ENCODE measurements around the gene PTPRG.

Gene PTPRG

DNA sequence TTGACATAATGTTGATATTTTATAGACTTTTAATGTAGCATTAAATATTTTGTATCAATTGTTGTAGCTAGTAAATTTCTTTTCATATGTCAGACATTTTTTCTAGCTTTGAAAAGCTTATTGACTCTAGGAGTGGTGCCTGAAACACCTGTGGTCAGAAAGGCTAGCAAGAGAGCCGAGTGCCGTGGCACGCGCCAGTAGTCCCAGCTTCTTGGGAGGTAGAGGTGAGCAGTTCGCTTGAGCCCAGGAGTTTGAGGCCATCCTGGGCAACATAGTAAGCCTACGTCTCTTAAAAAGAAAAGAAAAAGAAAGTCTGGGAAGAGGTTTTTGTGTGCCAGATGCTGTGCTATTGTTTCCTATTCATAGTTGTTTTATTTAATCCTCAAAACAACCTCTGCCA, 613.8 kb downstream of the PTPRG start:
- DNase-seq (ENCODE audit: insufficient read length) (no peak), FAIRE-seq (no peak)
- TF ChIP-seq POLR2A (IDR thresholded peaks at IDR 0.05; ENCODE audit: low read depth, low read length) (no peak), TAF1 (IDR thresholded peaks at IDR 0.05; ENCODE audit: borderline replicate concordance, low read depth, low read length) (no peak), POLR2AphosphoS5 (IDR thresholded peaks at IDR 0.05; ENCODE audit: low read depth, low read length) (no peak)

DNA sequence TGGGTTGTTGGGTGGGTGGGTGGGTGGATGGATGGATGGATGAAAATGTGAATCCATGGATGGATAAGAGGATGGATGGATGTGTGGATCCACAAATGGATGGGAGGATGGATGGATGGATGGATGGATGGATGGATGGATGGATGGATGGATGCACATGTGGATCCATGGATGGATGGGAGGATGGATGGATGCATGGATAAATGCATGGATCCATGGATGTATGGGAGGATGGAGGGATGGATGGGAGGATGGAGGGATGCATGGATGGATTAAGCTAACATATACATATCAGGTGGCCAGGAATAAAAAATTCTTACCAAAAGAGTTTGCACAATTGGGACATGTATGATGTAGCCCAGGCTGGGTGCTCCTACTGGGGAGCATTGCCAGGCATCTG, 616.7 kb downstream of the PTPRG start:
- no peak for TF ChIP-seq POLR2AphosphoS5 (IDR thresholded peaks at IDR 0.05; ENCODE audit: low read depth, low read length)
- TF ChIP-seq POLR2A (IDR thresholded peaks at IDR 0.05; ENCODE audit: low read depth, low read length), result no peak
- TF ChIP-seq TAF1 (IDR thresholded peaks at IDR 0.05; ENCODE audit: borderline replicate concordance, low read depth, low read length), result no peak
- no peak for DNase-seq (ENCODE audit: insufficient read length)
- no peak for FAIRE-seq

DNA sequence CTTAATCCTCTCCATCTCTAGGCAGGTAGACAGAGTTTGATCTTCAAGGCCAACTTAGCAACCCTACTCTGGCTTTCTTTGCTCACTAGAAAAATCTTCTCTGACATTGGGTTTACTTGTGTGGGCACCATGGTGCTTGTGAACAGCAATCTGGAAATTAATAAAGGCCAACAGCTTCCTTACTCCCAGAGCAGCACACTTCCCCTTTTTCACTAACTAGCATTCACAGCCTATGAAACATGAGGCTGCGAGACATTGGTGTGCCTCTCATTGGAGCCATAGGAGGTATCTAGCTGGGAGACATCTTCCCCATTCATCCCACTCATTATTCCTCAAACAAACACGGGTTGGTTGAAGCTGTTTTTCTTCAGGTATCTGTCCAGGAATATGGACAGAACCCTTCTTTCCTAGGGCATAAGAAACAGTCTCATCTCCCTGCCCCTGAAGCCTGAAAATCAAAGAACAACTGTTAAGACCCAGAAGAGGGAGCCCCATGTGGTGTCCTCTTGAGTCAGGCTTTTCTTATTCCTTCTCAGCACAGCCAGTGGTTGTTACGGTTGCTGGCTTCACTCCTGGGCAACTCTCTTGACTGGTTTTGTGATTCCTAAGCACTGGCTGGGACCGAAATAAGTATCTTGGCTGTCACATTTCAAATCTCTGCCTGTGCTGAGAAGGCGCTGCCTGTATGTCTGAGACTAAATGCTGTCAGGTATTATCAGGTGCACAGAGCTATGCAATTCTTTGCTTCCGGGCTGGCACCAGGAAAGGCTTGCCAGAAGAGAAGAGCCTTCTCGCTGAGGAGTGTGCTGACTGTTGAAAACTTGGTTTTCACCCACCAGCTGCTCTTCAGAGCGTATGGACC, 617.6 kb downstream of the PTPRG start:
- no peak for TF ChIP-seq POLR2AphosphoS5 (IDR thresholded peaks at IDR 0.05; ENCODE audit: low read depth, low read length)
- no peak for TF ChIP-seq POLR2A (IDR thresholded peaks at IDR 0.05; ENCODE audit: low read depth, low read length)
- TF ChIP-seq TAF1 (IDR thresholded peaks at IDR 0.05; ENCODE audit: borderline replicate concordance, low read depth, low read length), result no peak
- DNase-seq (ENCODE audit: insufficient read length) (no peak), FAIRE-seq (no peak)

DNA sequence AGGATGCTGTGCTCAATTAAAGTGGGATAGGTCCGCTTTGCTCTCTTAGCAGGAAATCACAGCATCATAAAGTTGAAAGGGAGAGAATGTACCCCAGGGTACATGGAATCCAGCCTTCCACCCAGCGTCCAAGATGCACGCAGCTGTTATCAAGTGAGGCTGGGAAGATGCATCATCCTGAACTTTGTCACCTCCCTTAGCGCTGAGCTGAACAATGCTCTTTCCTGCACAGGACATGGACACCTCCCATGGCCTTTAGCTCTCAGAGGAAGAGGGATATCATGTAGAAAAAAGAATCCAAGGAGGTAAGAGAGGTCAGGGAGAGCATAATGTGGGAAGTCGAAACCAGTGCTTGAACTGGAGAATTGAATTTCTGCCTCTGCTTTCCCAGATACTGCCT, 619.1 kb downstream of the PTPRG start:
- FAIRE-seq (no peak), DNase-seq (ENCODE audit: insufficient read length) (no peak)
- no peak for TF ChIP-seq POLR2A (IDR thresholded peaks at IDR 0.05; ENCODE audit: low read depth, low read length)
- no peak for TF ChIP-seq TAF1 (IDR thresholded peaks at IDR 0.05; ENCODE audit: borderline replicate concordance, low read depth, low read length)
- TF ChIP-seq POLR2AphosphoS5 (IDR thresholded peaks at IDR 0.05; ENCODE audit: low read depth, low read length), result no peak

DNA sequence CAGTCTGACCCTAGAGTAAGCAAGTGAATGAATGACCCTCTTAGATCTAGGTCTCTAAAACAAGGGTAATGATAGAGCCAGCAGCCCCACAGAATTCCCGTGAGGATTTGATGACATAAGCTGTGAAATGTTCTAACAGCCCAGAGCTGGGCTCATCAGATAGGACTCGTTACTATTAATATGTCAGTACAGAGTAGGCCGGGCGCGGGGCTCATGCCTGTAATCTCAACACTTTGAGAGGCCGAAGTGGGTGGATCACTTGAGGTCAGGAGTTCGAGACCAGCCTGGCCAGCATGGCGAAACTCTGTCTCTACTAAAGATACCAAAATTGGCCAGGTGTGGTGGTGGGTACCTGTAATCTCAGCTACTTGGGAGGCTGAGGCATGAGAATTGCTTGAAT, 621.7 kb downstream of the PTPRG start:
- TF ChIP-seq POLR2A (IDR thresholded peaks at IDR 0.05; ENCODE audit: low read depth, low read length) (no peak), POLR2AphosphoS5 (IDR thresholded peaks at IDR 0.05; ENCODE audit: low read depth, low read length) (no peak), TAF1 (IDR thresholded peaks at IDR 0.05; ENCODE audit: borderline replicate concordance, low read depth, low read length) (no peak)
- no peak for DNase-seq (ENCODE audit: insufficient read length)
- FAIRE-seq, result no peak

DNA sequence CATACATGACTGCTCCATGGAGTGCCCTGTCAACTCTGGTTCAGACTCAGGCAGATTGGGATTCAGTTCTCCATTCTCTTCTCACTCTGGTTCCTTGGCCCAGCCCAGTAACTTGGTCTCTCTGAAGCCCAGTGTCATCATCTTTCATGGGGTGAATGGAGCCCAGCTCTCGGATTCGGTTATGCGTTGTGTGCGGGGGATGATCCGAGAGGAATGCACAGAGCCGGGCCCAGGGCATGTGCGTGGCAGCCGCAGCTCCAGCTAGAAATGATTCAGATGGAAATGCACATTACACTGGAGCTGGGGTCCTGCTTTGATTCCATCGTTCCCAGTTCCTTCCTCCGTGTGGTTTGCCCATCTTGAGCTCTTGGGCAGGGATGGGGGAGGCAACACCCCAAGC, 622.6 kb downstream of the PTPRG start:
- TF ChIP-seq POLR2A (IDR thresholded peaks at IDR 0.05; ENCODE audit: low read depth, low read length), result no peak
- TF ChIP-seq TAF1 (IDR thresholded peaks at IDR 0.05; ENCODE audit: borderline replicate concordance, low read depth, low read length), result no peak
- no peak for TF ChIP-seq POLR2AphosphoS5 (IDR thresholded peaks at IDR 0.05; ENCODE audit: low read depth, low read length)
- no peak for DNase-seq (ENCODE audit: insufficient read length)
- FAIRE-seq, result no peak

DNA sequence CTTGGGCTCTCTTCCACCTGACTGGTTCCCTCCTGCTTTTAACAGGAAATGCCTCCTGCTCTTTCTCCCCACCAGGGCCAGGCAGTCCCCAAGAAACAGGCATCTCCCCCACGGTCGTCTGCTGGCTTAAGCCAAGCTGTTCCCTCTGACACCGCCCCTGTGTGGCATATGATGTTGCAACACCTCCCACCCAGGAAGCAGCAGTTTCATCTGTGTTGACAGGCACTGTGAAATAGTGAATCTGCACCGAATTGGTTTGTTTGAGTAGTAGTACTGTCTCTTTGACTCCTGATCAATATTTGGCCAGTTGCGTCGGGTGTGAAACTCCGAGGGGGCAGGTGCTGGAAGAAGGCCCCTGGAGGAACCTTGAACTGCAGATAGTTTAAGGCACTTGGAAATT, 623.2 kb downstream of the PTPRG start:
- DNase-seq (ENCODE audit: insufficient read length) (no peak), FAIRE-seq (no peak)
- TF ChIP-seq TAF1 (IDR thresholded peaks at IDR 0.05; ENCODE audit: borderline replicate concordance, low read depth, low read length) (no peak), POLR2AphosphoS5 (IDR thresholded peaks at IDR 0.05; ENCODE audit: low read depth, low read length) (no peak), POLR2A (IDR thresholded peaks at IDR 0.05; ENCODE audit: low read depth, low read length) (no peak)

DNA sequence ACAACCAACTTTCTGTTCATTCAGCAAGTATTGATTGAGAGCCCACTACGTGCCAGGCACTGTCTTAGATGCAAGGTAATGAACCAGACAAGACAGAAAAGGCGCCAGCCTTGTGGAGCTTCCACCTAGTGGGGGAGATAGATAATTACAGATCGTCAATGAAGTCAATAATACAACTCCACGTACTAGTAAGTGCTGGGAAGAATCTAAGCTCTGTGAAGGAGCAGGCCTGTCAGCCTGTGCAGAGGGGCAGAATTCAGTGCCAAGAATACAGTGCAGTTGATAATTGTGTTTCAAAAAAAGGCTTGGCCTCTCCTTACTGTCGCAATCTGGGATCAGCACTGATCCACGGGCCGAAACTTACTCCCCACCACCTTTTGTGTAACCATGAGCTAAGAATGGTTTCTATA, 625.7 kb downstream of the PTPRG start:
- TF ChIP-seq POLR2AphosphoS5 (IDR thresholded peaks at IDR 0.05; ENCODE audit: low read depth, low read length) (no peak), POLR2A (IDR thresholded peaks at IDR 0.05; ENCODE audit: low read depth, low read length) (no peak), TAF1 (IDR thresholded peaks at IDR 0.05; ENCODE audit: borderline replicate concordance, low read depth, low read length) (no peak)
- FAIRE-seq (no peak), DNase-seq (ENCODE audit: insufficient read length) (no peak)

DNA sequence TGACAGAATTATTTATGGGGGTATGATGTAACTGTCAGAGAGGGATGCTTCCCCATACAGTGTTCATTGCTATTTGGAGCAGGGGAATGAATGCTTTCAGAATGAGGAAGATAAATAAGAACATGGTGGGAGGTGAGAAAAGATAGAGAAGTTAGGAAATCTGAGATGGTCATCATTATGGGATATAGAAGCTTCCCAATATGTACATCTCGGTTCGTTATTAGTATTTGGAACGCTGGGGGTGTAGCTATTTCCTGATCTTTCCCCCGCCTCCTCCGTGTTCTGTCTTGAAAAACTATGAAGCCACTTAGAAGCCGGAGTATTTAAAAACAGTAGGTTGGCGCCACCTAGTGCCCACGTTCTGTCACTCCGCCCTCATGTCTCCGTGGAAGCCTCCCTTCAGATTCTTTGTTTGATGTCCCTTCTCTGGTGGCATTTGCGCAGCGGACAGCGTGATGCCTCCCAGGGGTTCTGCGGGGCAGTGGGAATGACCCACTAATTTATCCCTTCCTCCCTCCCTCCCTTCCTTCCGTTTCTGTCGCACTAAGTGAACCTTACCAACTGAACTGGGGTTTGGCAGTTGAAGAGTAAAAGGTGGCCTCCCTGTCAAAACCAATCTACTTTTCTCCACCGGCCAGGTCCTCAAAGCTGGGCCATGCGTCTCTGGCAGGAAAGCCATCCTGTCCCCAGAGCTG, 627.5 kb downstream of the PTPRG start:
- DNase-seq (ENCODE audit: insufficient read length) (peak; percentile 54), FAIRE-seq (peak; percentile 92)
- TF ChIP-seq TAF1 (IDR thresholded peaks at IDR 0.05; ENCODE audit: borderline replicate concordance, low read depth, low read length) (no peak), POLR2A (IDR thresholded peaks at IDR 0.05; ENCODE audit: low read depth, low read length) (no peak), POLR2AphosphoS5 (IDR thresholded peaks at IDR 0.05; ENCODE audit: low read depth, low read length) (no peak)

DNA sequence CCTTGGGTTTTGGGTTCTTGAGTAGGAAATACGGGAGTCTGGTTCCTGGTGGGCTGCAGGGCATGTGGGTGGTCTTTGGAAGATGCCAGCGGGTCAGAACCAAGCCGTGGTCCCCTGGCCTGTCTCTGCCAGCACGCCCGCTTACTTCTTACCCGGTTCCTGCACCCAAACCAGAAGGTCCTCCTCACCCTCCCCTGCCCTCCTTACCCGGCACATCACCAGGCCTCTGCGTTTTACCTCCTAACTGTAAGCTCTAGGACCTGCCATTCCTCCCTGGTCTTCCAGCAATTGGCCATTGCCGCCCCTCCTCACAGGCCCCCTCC, 628.0 kb downstream of the PTPRG start:
- TF ChIP-seq TAF1 (IDR thresholded peaks at IDR 0.05; ENCODE audit: borderline replicate concordance, low read depth, low read length) (no peak), POLR2AphosphoS5 (IDR thresholded peaks at IDR 0.05; ENCODE audit: low read depth, low read length) (no peak), POLR2A (IDR thresholded peaks at IDR 0.05; ENCODE audit: low read depth, low read length) (no peak)
- FAIRE-seq (no peak), DNase-seq (ENCODE audit: insufficient read length) (no peak)

DNA sequence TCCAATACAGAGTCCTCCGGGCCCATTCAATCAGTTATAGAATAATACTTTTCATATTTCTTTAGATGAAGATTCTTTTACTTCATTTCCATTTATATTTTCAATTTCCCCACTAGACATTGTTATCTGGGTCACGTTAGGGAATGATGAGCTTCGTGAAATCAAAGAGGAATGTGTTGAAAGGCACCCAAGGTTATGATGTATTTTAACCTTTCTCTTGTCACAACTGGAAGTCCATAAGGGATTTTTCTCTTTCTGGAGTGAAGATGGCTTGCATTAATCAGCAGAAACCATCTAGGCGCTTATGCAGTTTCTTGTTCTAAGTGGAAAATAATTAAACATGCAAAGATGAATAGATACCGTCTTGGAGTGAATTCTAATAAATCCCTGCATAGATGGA, 631.5 kb downstream of the PTPRG start:
- no peak for FAIRE-seq
- DNase-seq (ENCODE audit: insufficient read length), result no peak
- TF ChIP-seq TAF1 (IDR thresholded peaks at IDR 0.05; ENCODE audit: borderline replicate concordance, low read depth, low read length), result no peak
- no peak for TF ChIP-seq POLR2A (IDR thresholded peaks at IDR 0.05; ENCODE audit: low read depth, low read length)
- TF ChIP-seq POLR2AphosphoS5 (IDR thresholded peaks at IDR 0.05; ENCODE audit: low read depth, low read length), result no peak
